Inflammatory macrophage treated with lipopolysaccharide for 4 hours (primary cell): ENCODE data around the gene SLX9.

Experiments
- DNase-seq: peaks from one replicate; pipeline ENCODE4 v3.0.0-alpha.2; 2020

The SLX9 gene

DNA sequence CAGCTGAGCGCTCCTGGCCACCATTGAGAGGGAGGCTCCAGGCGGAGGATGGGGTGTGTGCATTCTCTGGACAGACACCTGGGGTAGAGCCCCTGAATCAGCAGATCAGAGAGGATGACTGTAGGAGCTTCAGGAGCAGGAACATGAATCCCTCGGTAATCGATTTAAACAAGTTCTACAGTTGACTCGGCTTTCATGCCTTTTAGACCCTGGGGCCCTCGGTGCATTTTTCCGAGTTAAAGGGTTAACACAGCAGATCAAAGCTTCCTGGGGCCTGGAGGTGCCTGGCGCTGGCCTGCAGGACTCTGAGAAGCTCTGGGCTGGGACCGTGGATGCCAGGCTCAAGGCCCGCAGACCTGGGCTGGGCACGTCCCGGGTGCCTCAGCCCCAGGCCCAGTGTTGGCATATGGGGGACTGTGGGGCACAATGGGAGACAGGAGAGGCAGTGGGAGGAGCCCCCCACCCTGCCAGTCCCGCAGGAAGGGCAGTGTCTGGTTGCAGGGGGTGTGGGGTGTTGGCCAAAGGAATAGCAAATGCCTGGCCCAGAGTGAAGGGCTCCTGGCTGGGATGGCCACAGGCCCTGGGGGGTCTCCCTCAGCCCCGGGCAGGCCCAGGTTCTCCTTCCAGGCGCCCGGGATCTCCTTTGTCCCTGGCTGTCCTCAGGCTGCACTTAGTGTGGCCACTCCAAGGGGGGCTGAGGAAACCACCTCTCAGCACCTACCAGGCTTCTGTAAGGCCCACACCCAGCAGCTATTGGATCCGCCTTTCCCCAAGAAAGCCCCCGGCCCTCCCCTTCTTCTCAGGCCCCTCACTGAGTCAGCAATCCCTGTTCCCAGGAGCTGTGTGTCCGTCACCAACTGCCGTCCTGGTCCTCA lies 40.1 kb downstream of the SLX9 start:
- DNase-seq = no peak

GRCh38 chr21:44980562-44981489 lies 41.0 kb downstream of the SLX9 start:
- no peak for DNase-seq

GRCh38 chr21:44982558-44983250 lies 42.9 kb downstream of the SLX9 start:
- no peak for DNase-seq

GRCh38 chr21:44983421-44984206 lies 43.8 kb downstream of the SLX9 start:
- DNase-seq = no peak

- no peak for DNase-seq
Measured at GRCh38 chr21:44984428-44984791, 44.6 kb downstream of the SLX9 start.

DNA sequence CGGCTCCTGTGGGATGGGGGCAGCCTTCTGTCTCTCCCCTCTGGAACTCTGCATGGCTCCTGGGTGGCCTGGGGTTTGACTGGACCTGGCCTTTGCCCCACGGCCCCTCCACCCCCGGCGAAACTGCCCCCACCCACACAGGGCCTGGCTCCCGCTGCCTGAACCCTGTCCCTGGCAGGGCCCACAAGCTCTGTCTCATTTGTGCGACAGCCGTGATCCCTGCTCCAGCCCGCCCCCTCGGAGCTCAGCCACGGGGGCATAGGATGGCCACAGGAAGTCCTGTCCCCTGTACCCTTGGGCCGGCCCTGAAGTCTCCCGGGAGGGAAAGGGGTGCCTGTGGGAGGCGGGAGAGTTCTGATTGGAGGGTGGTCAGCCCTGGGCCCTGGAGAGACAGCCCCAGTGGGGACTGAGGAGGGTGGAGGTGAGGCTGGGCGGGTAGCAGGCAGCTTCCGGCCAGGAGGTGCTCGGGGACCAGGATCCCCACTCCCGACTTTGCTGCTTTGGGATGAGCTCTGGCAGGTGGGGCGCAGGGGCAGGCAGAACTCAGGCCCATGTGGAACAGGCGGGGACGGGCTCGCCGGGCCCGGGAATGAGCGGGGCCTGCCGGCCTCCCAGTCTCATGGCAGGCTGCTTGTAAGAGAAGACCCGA lies 45.1 kb downstream of the SLX9 start:
- DNase-seq = no peak

DNA sequence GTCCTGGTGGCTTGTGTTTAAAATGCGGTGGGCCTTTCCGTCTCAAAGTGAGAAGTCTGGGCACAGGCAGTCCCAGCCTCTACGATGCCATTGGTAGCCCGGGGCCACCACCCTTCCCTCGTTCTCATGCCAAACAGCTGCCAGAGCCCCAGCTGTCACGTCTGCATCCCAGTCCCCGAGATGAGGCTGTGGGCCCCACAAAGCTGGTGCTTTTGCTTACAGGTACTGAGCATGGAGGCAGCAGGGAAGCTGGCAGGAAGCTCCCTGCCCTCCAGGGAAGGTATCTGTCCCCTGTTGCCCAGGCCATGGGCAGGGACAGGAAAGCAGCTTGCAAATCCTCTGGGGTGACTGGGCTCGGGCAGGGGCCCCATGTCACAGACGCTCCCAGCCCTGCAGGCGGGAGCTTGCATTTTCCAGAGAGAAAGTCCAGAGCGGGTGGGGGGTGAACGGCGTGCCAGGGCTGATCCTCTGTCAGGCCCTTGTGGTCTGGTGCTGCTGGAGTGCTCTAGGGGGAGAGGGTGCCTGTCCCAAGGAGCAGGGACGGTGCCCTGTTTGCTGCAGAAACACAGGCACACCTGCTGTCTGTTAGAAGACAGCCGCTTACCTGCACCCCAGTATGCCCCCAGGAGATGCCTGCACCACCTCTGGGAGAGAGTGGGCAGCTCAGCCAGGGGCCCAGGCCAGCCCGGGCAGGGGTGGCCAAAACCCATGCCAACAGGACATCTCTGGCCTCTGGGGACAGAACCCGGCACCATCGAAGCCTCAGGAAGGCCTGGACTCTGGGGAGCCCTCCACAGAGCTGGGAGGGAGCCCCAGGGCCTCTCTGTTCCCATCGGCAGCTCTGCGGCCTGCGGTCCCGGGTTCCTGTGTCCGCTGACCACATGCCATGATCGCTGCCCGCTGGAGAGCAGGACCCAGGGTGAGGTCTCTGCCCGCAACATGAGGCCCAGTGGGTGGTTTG lies 45.9 kb downstream of the SLX9 start:
- DNase-seq = no peak

GRCh38 chr21:44986471-44987291 lies 46.9 kb downstream of the SLX9 start:
- no peak for DNase-seq

DNA sequence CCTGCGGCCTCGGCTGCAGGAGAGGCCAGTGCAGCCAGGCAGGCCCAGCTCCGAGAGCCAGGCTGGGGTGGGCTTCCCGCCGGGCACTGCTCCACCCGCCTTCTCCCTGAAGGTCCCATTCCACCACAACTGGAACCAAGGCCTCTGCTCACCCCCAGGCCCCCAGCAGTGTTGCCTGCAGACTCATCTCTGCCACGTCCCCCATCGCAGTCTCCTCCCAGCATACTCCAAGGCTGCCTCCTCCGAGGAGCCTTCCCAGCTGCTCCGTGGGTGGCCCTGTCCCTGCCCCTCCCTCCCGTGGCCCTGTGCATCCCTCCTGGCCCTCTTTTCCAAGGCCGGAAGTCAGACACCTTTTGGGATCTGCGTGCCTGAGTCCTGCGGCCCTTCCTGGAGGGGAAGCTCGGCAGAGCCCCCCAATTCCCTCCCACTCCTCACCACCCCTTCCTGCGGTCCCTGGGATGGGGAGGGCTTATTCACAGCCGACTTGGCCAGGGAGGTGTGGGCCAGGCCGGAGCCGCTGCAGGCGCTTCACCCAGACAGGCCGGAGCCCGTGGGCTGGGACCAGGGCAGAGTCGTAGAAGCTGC lies 47.6 kb downstream of the SLX9 start:
- DNase-seq = no peak

DNA sequence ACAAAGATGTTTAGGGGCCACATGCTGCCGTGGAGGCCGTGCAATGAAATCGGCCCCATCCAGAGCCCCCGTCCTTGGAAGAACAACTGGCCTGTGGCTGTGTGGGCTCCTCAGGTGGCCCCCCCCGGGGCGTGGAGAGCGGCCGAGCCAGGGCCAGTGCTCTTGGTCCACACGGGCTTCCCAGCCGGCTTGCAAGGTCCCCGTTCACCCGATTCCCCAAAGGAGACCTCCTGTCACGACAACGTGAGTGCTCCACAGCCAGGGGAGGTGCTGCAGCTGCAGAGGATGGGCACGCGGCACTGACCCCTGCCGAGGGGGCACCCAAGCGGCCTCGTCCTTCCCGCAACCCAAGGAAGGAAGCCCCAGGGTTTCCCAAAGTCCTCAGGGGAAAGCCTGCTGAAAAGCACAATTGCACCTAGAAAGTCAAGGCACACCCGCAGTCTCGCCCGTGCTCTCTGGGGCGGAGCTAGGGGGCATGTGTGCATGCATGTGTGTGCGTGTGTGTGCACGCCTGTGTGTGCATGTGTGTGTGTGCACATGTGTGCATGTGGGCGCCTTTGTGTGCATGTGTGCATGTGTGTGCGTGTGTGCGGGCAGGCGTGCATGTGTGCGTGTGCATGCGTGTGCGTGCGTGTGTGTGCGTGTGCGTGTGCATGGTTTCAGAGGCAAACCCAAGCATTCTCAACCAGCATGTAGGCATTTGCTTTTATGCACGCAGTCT lies 48.2 kb downstream of the SLX9 start:
- no peak for DNase-seq

DNA sequence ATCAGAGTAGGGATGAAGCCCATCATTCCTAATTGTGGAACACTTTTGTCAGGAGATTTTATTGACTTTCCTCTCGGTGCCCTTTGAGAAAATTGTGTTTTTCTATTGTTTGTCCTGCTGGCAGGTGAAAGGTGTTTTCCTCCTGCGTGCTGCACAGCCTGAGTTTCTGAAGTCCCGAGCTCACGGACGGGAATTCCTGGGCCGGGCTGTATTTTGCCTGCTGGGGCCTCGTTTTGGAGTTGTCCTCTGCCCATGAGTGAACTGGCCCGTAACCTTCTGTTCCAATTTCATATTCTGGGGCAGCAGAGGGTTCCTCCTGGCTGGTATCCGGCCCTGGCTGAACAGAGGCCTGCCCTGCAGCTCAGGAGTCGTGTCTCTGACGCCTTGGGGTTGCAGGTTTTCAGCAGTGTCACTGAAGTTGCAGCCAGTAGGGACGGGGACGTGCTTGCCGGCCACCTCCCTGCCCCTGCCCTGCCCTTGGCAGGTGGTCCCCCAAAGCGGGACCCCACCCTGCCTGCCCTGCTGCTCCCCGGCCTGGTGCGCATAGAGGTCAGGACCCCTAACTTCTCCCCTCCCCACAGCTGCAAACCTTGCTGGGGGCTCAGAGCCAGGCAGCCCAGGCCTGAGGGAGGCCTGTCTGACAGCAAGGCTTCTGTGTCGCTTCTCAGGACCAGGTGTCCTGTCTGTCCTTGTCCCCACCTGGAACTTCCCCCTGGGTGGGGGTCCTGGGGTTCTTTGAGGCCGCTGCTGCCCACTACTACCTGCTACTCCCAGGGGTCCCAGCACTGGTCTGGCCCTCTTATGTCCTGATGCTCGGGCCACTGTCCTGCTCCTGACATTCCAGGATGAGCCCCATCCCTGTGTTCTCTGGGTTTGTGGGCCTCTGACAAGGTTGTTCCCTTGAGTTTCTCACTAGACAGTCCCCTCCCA lies 49.0 kb downstream of the SLX9 start:
- DNase-seq = no peak

DNA sequence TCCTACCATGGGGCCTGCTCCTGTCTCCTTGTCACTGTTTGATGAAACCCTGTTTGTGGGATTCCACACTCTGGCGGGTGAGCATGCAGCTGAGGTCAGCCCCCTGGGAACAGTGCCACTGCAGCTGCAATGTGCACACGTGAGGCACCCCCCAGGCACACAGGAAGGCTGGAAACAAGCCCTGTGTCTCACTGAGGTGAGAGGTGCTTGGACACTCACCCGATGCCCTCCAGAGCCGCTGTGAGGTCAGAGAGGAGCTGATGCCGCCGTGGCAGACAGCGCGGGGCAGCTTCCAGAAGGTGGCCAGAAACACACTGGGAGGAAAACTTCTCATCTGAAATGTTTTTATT lies 49.7 kb downstream of the SLX9 start:
- DNase-seq = no peak

DNA sequence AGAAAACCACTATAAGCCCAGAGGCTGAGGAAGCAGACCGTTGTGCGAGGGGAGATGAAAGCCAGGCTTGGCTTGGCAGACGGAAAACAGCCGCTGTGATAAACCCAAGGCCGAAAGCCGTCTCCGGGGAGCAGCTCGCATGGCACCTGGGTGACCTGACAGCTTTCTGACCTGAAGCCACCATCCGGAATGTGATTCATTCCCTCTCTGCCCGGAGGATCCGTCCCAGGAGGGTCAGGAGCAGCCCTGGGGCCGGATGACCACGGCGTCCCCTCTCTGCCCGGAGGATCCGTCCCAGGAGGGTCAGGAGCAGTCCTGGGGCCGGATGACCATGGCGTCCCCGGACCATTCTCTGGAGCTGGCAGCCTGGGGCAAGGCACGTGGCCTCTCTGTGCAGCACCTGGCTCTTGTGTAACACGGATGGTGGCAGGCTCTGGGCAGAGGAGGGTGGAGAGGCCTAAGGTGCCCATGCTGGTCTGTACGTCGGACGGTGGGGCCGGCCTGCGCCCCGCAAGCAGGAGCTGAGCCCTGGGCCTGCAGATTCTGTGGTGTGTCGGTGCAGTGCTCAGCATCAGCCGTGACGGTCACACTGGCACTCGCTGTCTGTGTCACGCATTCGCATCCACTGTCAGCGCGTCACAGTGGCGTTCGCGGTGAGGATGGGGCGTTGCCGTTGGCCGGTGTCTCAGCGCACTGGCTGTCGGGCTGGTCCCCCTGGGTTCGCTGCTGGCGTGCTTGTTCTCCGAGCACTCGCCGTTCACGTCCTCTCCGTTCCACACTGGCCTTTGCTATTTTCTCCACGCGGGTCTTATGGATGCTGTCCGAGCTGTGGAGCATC lies 50.3 kb downstream of the SLX9 start:
- DNase-seq = no peak

DNA sequence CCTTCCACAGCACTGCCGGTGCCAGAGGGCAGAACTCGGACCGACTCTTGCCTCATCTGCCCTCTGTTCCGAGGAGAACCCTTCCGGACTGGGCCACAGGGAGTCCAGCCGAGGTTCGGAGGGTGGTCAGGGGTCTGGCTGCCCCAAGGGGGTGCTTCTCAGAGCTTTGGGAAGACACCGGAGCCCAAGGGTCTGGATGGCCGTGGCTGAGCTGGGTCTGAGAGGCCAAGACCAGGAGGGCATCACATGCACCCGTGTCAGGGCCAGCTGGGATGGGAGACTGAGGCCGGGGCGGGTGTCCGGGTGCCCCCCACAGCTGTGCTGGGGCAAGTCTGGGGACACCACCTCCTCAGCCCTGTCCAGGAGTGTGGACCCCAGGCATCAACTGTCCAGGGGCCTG lies 51.1 kb downstream of the SLX9 start:
- DNase-seq = no peak

DNA sequence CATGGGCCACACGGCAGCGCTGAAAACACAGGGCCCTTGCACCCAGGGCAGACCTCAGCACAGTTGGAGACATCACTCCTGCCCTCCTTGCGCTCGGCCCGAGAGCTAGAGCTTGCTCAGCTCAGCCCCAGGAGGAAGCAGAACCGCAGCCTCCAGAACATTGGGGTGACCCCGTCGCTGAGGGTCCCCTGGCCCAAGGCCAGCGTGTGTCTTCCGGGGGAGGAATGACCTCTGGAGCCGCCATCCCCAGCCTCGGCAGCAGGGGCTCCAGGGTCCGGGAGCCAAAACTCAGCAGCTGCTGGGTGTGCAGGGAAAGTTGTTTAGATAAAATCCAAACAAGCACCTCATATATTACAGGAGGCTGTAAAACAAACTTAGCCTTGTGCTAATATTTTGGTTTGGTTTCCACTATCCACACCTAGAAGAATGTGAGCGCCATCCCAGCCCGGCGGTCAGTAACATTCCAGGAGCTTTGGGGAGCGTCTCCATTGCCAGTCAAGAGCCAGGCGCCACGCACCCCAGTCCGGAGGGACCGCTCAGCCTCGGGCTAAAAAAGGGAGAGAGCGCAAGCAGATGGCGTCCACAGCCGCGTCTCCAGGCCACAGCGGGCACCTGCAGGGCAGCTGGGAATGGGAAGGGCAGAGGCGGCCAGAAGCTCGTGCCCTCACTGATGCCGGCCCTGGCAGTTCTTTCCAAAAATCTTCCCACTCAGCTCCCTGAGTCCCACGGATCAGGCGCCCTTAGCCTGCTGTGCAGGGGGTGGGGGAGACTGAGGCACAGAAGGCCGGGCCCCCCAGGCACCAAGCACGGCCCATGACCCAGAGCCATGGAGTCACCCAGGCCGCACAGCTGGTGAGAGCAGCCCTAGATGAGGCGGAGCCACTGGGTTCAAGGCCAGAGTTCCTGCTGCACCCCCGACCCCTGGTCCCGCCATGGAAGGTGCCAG lies 52.0 kb downstream of the SLX9 start:
- no peak for DNase-seq
